CD14-positive monocyte (primary cell): ENCODE measurements around the gene WBP2NL. TPM values are rescaled to one million over a fixed set of nuclear protein-coding genes. Genes with fewer than 3 reads are reported as not detected.

ENCODE experiments used
- DNase-seq, 3 donors: peaks; one replicate each; pipeline ENCODE4 v3.0.0-alpha.2; 2011 to 2022
- H2AFZ ChIP-seq: 2 replicates; pipeline ENCODE4 v1.6.0; 2012; ENCODE audit warnings: mild to moderate bottlenecking, low read depth, low read length, inconsistent platforms; ENCODE audit not compliant: insufficient read depth, poor library complexity, severe bottlenecking
- H3K27ac ChIP-seq, 2 donors: 1 replicate in 1 of 2; 2 replicates in 1 of 2; pipeline ENCODE4 v1.5.1; 2012 to 2013; ENCODE audit warnings: low read length in 2 of 2, control low read depth in 1 of 2, inconsistent platforms in 1 of 2, low read depth in 1 of 2, mild to moderate bottlenecking in 1 of 2
- H3K27me3 ChIP-seq, 2 donors: one replicate each; pipeline versions ENCODE4 v1.6.0 to v1.6.1; 2011 to 2013; ENCODE audit warnings: low read length in 2 of 2; ENCODE audit not compliant: control insufficient read depth in 2 of 2, insufficient read depth in 2 of 2
- H3K36me3 ChIP-seq, 2 donors: replicated peaks in 1 of 2; 1 replicate in 1 of 2; 2 replicates in 1 of 2; pipeline versions ENCODE4 v1.5.1 to v1.6.1; 2012 to 2013; ENCODE audit warnings: low read length in 2 of 2, control low read depth in 1 of 2, inconsistent platforms in 1 of 2, mild to moderate bottlenecking in 1 of 2; ENCODE audit not compliant: insufficient read depth in 2 of 2, control insufficient read depth in 1 of 2
- H3K4me1 ChIP-seq, 2 donors: 1 replicate in 1 of 2; 2 replicates in 1 of 2; pipeline versions ENCODE4 v1.5.1 to v1.6.1; 2012 to 2013; ENCODE audit warnings: low read length in 2 of 2, control low read depth in 1 of 2, inconsistent platforms in 1 of 2, mild to moderate bottlenecking in 1 of 2, moderate library complexity in 1 of 2; ENCODE audit not compliant: insufficient read depth in 2 of 2, control insufficient read depth in 1 of 2
- H3K4me2 ChIP-seq: replicated peaks from 2 replicates; pipeline ENCODE3; 2012; ENCODE audit warnings: low read length, moderate library complexity, mild to moderate bottlenecking; ENCODE audit not compliant: poor library complexity, severe bottlenecking; ENCODE audit errors: extremely low read depth
- H3K4me3 ChIP-seq, 3 experiments: fragments of 200-600 bp in 1 of 3; sonication (generic) in 1 of 3; replicated peaks in 1 of 3; 1 replicate in 2 of 3; 2 replicates in 1 of 3; pipeline ENCODE4 v1.5.1; 2011 to 2013; ENCODE audit warnings: low read length in 3 of 3, mild to moderate bottlenecking in 3 of 3, control low read depth in 2 of 3, low read depth in 2 of 3, inconsistent platforms in 1 of 3, moderate library complexity in 1 of 3
- H3K79me2 ChIP-seq: 2 replicates; pipeline ENCODE4 v1.6.0; 2012; ENCODE audit warnings: mild to moderate bottlenecking, control low read depth, inconsistent platforms, low read length, moderate library complexity; ENCODE audit not compliant: insufficient read depth
- H3K9ac ChIP-seq: 2 replicates; pipeline ENCODE4 v1.6.0; 2017; ENCODE audit warnings: low read length, mild to moderate bottlenecking; ENCODE audit not compliant: insufficient read depth, poor library complexity, severe bottlenecking
- H3K9me3 ChIP-seq, 2 donors: replicated peaks in 1 of 2; 1 replicate in 1 of 2; 2 replicates in 1 of 2; pipeline versions ENCODE4 v1.5.1 to v1.6.1; 2012 to 2013; ENCODE audit warnings: low read length in 2 of 2, control low read depth in 1 of 2; ENCODE audit not compliant: control insufficient read depth in 1 of 2, insufficient read depth in 1 of 2
- H4K20me1 ChIP-seq: 2 replicates; pipeline ENCODE4 v1.6.0; 2012; ENCODE audit warnings: mild to moderate bottlenecking, low read length, control low read depth, moderate library complexity; ENCODE audit not compliant: insufficient read depth
- H3K27ac Mint-ChIP-seq, 7 donors: one replicate each; pipeline ENCODE4 v1.8.0; 2020; ENCODE audit warnings: mild to moderate bottlenecking in 7 of 7, mixed read lengths in 7 of 7, moderate library complexity in 6 of 7, inconsistent platforms in 2 of 7
- H3K27me3 Mint-ChIP-seq, 3 donors: one replicate each; pipeline ENCODE4 v1.8.0; 2021 to 2022; ENCODE audit warnings: low read depth in 3 of 3, mild to moderate bottlenecking in 3 of 3, mixed read lengths in 3 of 3, moderate library complexity in 3 of 3, inconsistent platforms in 1 of 3
- H3K36me3 Mint-ChIP-seq, 2 donors: one replicate each; pipeline ENCODE4 v1.8.0; 2020; ENCODE audit warnings: mixed read lengths in 2 of 2, inconsistent platforms in 1 of 2, mild to moderate bottlenecking in 1 of 2
- H3K4me1 Mint-ChIP-seq: one replicate; pipeline ENCODE4 v1.8.0; 2020; ENCODE audit warnings: mild to moderate bottlenecking, mixed read lengths
- H3K4me3 Mint-ChIP-seq, 2 donors: one replicate each; pipeline ENCODE4 v1.8.0; 2020; ENCODE audit warnings: mild to moderate bottlenecking in 2 of 2, mixed read lengths in 2 of 2, moderate library complexity in 1 of 2
- H3K9me3 Mint-ChIP-seq, 7 donors: one replicate each; pipeline ENCODE4 v1.8.0; 2020 to 2022; ENCODE audit warnings: mixed read lengths in 7 of 7, mild to moderate bottlenecking in 6 of 7, moderate library complexity in 6 of 7, inconsistent platforms in 2 of 7
- WGBS: methylation state at CpG from one replicate; pipeline ENCODE4 v1.1.5; 2013; ENCODE audit warnings: missing lambda C conversion rate; ENCODE audit not compliant: insufficient coverage; 5-methylcytosine and 5-hydroxymethylcytosine counted together
- intact Hi-C, 2 donors: fragments of 100-400 bp; cut with micrococcal nuclease; formaldehyde crosslinking; loops; one replicate each; pipeline versions ENCODE4 v1.15.0 to v1.15.1; 2023
- polyA plus RNA-seq, 3 donors: library from polyadenylated mRNA; depleted of rRNA in 1 of 3; unstranded in 2 of 3; stranded (reverse) in 1 of 3; fragments of 300-500 nt in 2 of 3; fragments of >200 nt in 1 of 3; fragmentation: Illumina TruSeq in 2 of 3; gene quantifications; 1 replicate in 2 of 3; 2 replicates in 1 of 3; pipeline ENCODE4 v1.2.3, GENCODE V29; 2012 to 2021
- TF ChIP-seq, protein P1 (sequence below): fragments of 200-600 bp; IDR thresholded peaks from one replicate; pipeline ENCODE4 v1.8.0; 2022; ENCODE audit warnings: antibody characterized with exemption, mild to moderate bottlenecking

Gene WBP2NL
- polyA plus RNA-seq, 3 donors: 0.48 to 0.83 (median 0.71) TPM

- Mint-ChIP-seq H3K36me3 (peaks cover 79 to 90% of the 10 kb centered on the region in 2 donors), H3K9me3 (peaks cover 32 to 47% (median 42%) of the 10 kb centered on the region in 7 donors), H3K27ac (peak overlapping the region in 2 of 7 donors; percentile 58 to 69), H3K4me3 (no peak overlapping the region), H3K4me1 (peaks cover 7% of the 10 kb centered on the region), H3K27me3 (peaks cover 0 to 3% (median 0%) of the 10 kb centered on the region in 3 donors)
- H2AFZ ChIP-seq: no peak overlapping the region
- intact Hi-C loops: no loop called here
- no peak overlapping the region for H3K27ac ChIP-seq
- no peak overlapping the region for H3K9ac ChIP-seq
- TF ChIP-seq, protein P1, sequence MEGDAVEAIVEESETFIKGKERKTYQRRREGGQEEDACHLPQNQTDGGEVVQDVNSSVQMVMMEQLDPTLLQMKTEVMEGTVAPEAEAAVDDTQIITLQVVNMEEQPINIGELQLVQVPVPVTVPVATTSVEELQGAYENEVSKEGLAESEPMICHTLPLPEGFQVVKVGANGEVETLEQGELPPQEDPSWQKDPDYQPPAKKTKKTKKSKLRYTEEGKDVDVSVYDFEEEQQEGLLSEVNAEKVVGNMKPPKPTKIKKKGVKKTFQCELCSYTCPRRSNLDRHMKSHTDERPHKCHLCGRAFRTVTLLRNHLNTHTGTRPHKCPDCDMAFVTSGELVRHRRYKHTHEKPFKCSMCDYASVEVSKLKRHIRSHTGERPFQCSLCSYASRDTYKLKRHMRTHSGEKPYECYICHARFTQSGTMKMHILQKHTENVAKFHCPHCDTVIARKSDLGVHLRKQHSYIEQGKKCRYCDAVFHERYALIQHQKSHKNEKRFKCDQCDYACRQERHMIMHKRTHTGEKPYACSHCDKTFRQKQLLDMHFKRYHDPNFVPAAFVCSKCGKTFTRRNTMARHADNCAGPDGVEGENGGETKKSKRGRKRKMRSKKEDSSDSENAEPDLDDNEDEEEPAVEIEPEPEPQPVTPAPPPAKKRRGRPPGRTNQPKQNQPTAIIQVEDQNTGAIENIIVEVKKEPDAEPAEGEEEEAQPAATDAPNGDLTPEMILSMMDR: no peak
- H3K4me3 ChIP-seq: no peak overlapping the region
- peaks cover 33 to 43% of the 10 kb centered on the region in 2 donors for H3K9me3 ChIP-seq
- peaks cover 20% of the 10 kb centered on the region for H3K79me2 ChIP-seq
- no peak for DNase-seq
- no peaks in the 10 kb centered on the region for H3K27me3 ChIP-seq
- H3K4me2 ChIP-seq: no peak overlapping the region
- peaks cover 75 to 81% of the 10 kb centered on the region in 2 donors for H3K36me3 ChIP-seq
- H4K20me1 ChIP-seq: peaks cover 60% of the 10 kb centered on the region
- WGBS: 100% methylated on average over 5 of the region's 7 CpGs
- H3K4me1 ChIP-seq: no peaks in the 10 kb centered on the region
Observed at GRCh38 chr22:42061041-42061440, 62.5 kb downstream of the WBP2NL start.

GRCh38 chr22:42062506-42063170 lies 64.0 kb downstream of the WBP2NL start:
- Mint-ChIP-seq H3K36me3 (peaks cover 88 to 98% of the 10 kb centered on the region in 2 donors), H3K4me1 (peaks cover 11% of the 10 kb centered on the region), H3K27ac (peak overlapping the region in 2 of 7 donors; percentile 4 to 55), H3K4me3 (no peak overlapping the region), H3K9me3 (peaks cover 23 to 36% (median 32%) of the 10 kb centered on the region in 7 donors), H3K27me3 (peaks cover 0 to 2% (median 0%) of the 10 kb centered on the region in 3 donors)
- H3K9me3 ChIP-seq: peaks cover 33 to 34% of the 10 kb centered on the region in 2 donors
- H3K27me3 ChIP-seq: no peaks in the 10 kb centered on the region
- TF ChIP-seq, protein P1: no peak
- H3K36me3 ChIP-seq: peaks cover 91 to 97% of the 10 kb centered on the region in 2 donors
- H3K79me2 ChIP-seq: peaks cover 36% of the 10 kb centered on the region
- no peaks in the 10 kb centered on the region for H3K4me1 ChIP-seq
- intact Hi-C loops: no loop called here
- H3K4me2 ChIP-seq: no peak overlapping the region
- H3K4me3 ChIP-seq: no peak overlapping the region
- H3K9ac ChIP-seq: no peak overlapping the region
- H2AFZ ChIP-seq: no peak overlapping the region
- DNase-seq: no peak
- H4K20me1 ChIP-seq: peaks cover 76% of the 10 kb centered on the region
- peak overlapping the region in 1 of 2 donors; percentile 17 for H3K27ac ChIP-seq
- 90% methylated on average over 2 of the region's 10 CpGs for WGBS
